Ecto neural progenitor cell (in vitro differentiated cells): Measurements from ENCODE around the gene ARHGEF40.
"Not testable (repeated sequence)": the region's sequence is repeated elsewhere in the genome, so short reads cannot be mapped to it uniquely, and the experiment has no call there.

ENCODE experiments used
- DNase-seq: peaks from one replicate; pipeline ENCODE4 v3.0.0-alpha.2; 2018; ENCODE audit warnings: low spot score

The ARHGEF40 gene

GRCh38 chr14:21039585-21040369 lies 30.3 kb upstream of the ARHGEF40 start:
- DNase-seq: no peak

- no peak for DNase-seq
Measured at GRCh38 chr14:21040370-21040925, 29.7 kb upstream of the ARHGEF40 start.

GRCh38 chr14:21040941-21041340 lies 29.2 kb upstream of the ARHGEF40 start:
- not testable (repeated sequence) for DNase-seq

GRCh38 chr14:21041676-21042433 lies 28.2 kb upstream of the ARHGEF40 start, which contains the start of gene RNASE7:
Gene RNASE7, plus strand, starts transcription at chr14:21042362. Its CDS starts 631 bp downstream, at chr14:21042993.
- no peak for DNase-seq

GRCh38 chr14:21042918-21043317 lies 27.2 kb upstream of the ARHGEF40 start:
- no peak for DNase-seq

GRCh38 chr14:21043387-21043973 lies 26.6 kb upstream of the ARHGEF40 start:
- DNase-seq: no peak

GRCh38 chr14:21043974-21044618 lies 26.0 kb upstream of the ARHGEF40 start:
- no peak for DNase-seq

- no peak for DNase-seq
Measured at GRCh38 chr14:21047378-21047781, 22.7 kb upstream of the ARHGEF40 start.

GRCh38 chr14:21048638-21049037 lies 21.5 kb upstream of the ARHGEF40 start:
- no peak for DNase-seq

- no peak for DNase-seq
Measured at GRCh38 chr14:21049271-21049673, 20.8 kb upstream of the ARHGEF40 start.

GRCh38 chr14:21050597-21050996 lies 19.5 kb upstream of the ARHGEF40 start:
- no peak for DNase-seq

- DNase-seq: no peak
Measured at GRCh38 chr14:21053184-21054122, 16.7 kb upstream of the ARHGEF40 start.

- no peak for DNase-seq
Measured at GRCh38 chr14:21054123-21054767, 15.9 kb upstream of the ARHGEF40 start.

GRCh38 chr14:21054768-21055145 lies 15.3 kb upstream of the ARHGEF40 start:
- no peak for DNase-seq

- no peak for DNase-seq
Measured at GRCh38 chr14:21055432-21056117, 14.5 kb upstream of the ARHGEF40 start.

GRCh38 chr14:21056520-21057163 lies 13.5 kb upstream of the ARHGEF40 start:
- DNase-seq: no peak

GRCh38 chr14:21057803-21058675 lies 12.1 kb upstream of the ARHGEF40 start, which contains the start of gene RNASE8:
Gene RNASE8, plus strand, starts transcription at chr14:21057822. Its CDS starts 71 bp downstream, at chr14:21057893.
- DNase-seq: no peak

- no peak for DNase-seq
Measured at GRCh38 chr14:21058903-21059302, 11.2 kb upstream of the ARHGEF40 start.
